ENCODE measurements around the gene MMP1. TPM values are rescaled to one million over a fixed set of nuclear protein-coding genes. Genes with fewer than 3 reads are reported as not detected.

The MMP1 gene
- total and polyA plus RNA-seq, 4 donors: 0.06 to 0.09 TPM; not detected in 2

GRCh38 chr11:102761646-102762238 lies 36.2 kb downstream of the MMP1 start:
- 80% methylated on average over 4 of the region's 4 CpGs for WGBS

GRCh38 chr11:102760344-102761035 lies 37.5 kb downstream of the MMP1 start:
- DNase-seq (ENCODE audit: low spot score): no peak
- peaks cover 0 to 4% (median 2%) of the 10 kb centered on the region in 4 donors for H3K27me3 ChIP-seq (ENCODE audit: control insufficient read depth in 4 of 4, insufficient read depth in 4 of 4, low read length in 3 of 4)
- H3K9ac ChIP-seq (ENCODE audit: low read depth in 1 of 2, low read length in 2 of 2): no peak overlapping the region
- no peak overlapping the region for H3K4me3 ChIP-seq (ENCODE audit: low read depth in 1 of 3, low read length in 3 of 3)
- TF ChIP-seq FOXA1 (IDR thresholded peaks at IDR 0.05) (no peak), GABPA (IDR thresholded peaks at IDR 0.05 in 1 of 2, conservative IDR thresholded peaks at IDR 0.05 in 1 of 2) (no peak), ZBTB33 (IDR thresholded peaks at IDR 0.05) (no peak), CTCF (IDR thresholded peaks at IDR 0.05; ENCODE audit: low read depth, low read length, missing input control) (no peak), HNF4A (conservative IDR thresholded peaks at IDR 0.05) (no peak), YY1 (IDR thresholded peaks at IDR 0.05) (no peak), FOXA2 (IDR thresholded peaks at IDR 0.05) (no peak), SP1 (IDR thresholded peaks at IDR 0.05) (no peak), RAD21 (IDR thresholded peaks at IDR 0.05) (no peak)
- TF ChIP-seq, protein P1, sequence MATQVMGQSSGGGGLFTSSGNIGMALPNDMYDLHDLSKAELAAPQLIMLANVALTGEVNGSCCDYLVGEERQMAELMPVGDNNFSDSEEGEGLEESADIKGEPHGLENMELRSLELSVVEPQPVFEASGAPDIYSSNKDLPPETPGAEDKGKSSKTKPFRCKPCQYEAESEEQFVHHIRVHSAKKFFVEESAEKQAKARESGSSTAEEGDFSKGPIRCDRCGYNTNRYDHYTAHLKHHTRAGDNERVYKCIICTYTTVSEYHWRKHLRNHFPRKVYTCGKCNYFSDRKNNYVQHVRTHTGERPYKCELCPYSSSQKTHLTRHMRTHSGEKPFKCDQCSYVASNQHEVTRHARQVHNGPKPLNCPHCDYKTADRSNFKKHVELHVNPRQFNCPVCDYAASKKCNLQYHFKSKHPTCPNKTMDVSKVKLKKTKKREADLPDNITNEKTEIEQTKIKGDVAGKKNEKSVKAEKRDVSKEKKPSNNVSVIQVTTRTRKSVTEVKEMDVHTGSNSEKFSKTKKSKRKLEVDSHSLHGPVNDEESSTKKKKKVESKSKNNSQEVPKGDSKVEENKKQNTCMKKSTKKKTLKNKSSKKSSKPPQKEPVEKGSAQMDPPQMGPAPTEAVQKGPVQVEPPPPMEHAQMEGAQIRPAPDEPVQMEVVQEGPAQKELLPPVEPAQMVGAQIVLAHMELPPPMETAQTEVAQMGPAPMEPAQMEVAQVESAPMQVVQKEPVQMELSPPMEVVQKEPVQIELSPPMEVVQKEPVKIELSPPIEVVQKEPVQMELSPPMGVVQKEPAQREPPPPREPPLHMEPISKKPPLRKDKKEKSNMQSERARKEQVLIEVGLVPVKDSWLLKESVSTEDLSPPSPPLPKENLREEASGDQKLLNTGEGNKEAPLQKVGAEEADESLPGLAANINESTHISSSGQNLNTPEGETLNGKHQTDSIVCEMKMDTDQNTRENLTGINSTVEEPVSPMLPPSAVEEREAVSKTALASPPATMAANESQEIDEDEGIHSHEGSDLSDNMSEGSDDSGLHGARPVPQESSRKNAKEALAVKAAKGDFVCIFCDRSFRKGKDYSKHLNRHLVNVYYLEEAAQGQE (IDR thresholded peaks at IDR 0.05): no peak
- TF ChIP-seq, protein P2, sequence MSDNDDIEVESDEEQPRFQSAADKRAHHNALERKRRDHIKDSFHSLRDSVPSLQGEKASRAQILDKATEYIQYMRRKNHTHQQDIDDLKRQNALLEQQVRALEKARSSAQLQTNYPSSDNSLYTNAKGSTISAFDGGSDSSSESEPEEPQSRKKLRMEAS (IDR thresholded peaks at IDR 0.05): no peak
- no peaks in the 10 kb centered on the region for H3K9me3 ChIP-seq (ENCODE audit: control insufficient read depth in 4 of 4, low read length in 3 of 4)
- H3K4me1 ChIP-seq (ENCODE audit: control insufficient read depth in 4 of 4, insufficient read depth in 4 of 4, low read length in 3 of 4): no peaks in the 10 kb centered on the region
- H3K27ac ChIP-seq (ENCODE audit: low read depth in 1 of 2, low read length in 2 of 2): no peak overlapping the region
- no peaks in the 10 kb centered on the region for H3K36me3 ChIP-seq (ENCODE audit: control insufficient read depth in 4 of 4, insufficient read depth in 3 of 4, low read depth in 1 of 4, low read length in 3 of 4)
- 59% methylated on average over 4 of the region's 4 CpGs for WGBS

More at GRCh38 chr11:102761646-102762238, 36.2 kb downstream of the MMP1 start:
- Histone ChIP-seq H3K36me3 (ENCODE audit: control insufficient read depth in 4 of 4, insufficient read depth in 3 of 4, low read depth in 1 of 4, low read length in 3 of 4) (no peaks in the 10 kb centered on the region), H3K9me3 (ENCODE audit: control insufficient read depth in 4 of 4, low read length in 3 of 4) (no peaks in the 10 kb centered on the region), H3K9ac (ENCODE audit: low read depth in 1 of 2, low read length in 2 of 2) (no peak overlapping the region), H3K27me3 (ENCODE audit: control insufficient read depth in 4 of 4, insufficient read depth in 4 of 4, low read length in 3 of 4) (peaks cover 0 to 3% (median 0%) of the 10 kb centered on the region in 4 donors), H3K27ac (ENCODE audit: low read depth in 1 of 2, low read length in 2 of 2) (no peak overlapping the region), H3K4me3 (ENCODE audit: low read depth in 1 of 3, low read length in 3 of 3) (no peak overlapping the region), H3K4me1 (ENCODE audit: control insufficient read depth in 4 of 4, insufficient read depth in 4 of 4, low read length in 3 of 4) (no peaks in the 10 kb centered on the region)
- no peak for DNase-seq (ENCODE audit: low spot score)
- no peak for TF ChIP-seq CTCF (IDR thresholded peaks at IDR 0.05; ENCODE audit: low read depth, low read length, missing input control)
- TF ChIP-seq ATF3 (IDR thresholded peaks at IDR 0.05): no peak
